ENCODE measurements around the gene FBXO31. TPM values are rescaled to one million over a fixed set of nuclear protein-coding genes. Genes with fewer than 3 reads are reported as not detected.
"Not testable (repeated sequence)": the region's sequence is repeated elsewhere in the genome, so short reads cannot be mapped to it uniquely, and the experiment has no call there.

The FBXO31 gene
- total RNA-seq, 6 donors from 2014 or later = 15.9 to 103 (median 31.4) TPM

- WGBS, 2 donors = 81 to 88% methylated on average over 5 of the region's 5 CpGs
- Histone ChIP-seq H3K27me3 (no peaks in the 10 kb centered on the region), H3K4me1 (peaks cover 42 to 55% (median 44%) of the 10 kb centered on the region in 4 donors), H3K9me3 (no peaks in the 10 kb centered on the region), H3K4me3 (no peak overlapping the region), H3K36me3 (no peaks in the 10 kb centered on the region), H3K27ac (peak overlapping the region; percentile 87 to 91 (median 90))
- DNase-seq (no peak), ATAC-seq (ENCODE audit: low FRiP score in 2 of 2) (no peak)
- TF ChIP-seq POLR2AphosphoS5 (IDR thresholded peaks at IDR 0.05) (no peak), EP300 (IDR thresholded peaks at IDR 0.05) (no peak)
These were observed 5.7 kb upstream of the FBXO31 start for GRCh38 chr16:87389245-87389644.

DNA sequence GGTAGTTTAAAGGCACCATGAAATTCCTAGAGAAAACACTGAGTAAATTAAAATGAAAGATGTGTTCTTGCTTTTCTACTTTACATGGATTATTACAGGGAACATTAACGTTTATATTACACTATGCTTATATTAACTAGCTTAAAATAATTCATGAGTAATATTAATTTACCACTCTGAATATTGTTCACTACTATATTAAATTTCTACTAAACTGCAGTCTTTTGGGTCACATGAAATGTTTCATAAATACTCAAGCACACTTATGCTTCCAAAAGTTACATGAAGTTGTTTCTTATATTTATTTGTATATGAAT is 5.2 kb upstream of the FBXO31 start:
- Histone ChIP-seq H3K27ac (peak overlapping the region; percentile 87 to 91 (median 90)), H3K4me3 (peak overlapping the region in 2 of 4 donors; percentile 8 to 29), H3K4me1 (peaks cover 37 to 51% (median 39%) of the 10 kb centered on the region in 4 donors), H3K36me3 (no peaks in the 10 kb centered on the region), H3K27me3 (no peaks in the 10 kb centered on the region), H3K9me3 (no peaks in the 10 kb centered on the region)
- TF ChIP-seq EP300 (IDR thresholded peaks at IDR 0.05) (no peak), POLR2A (IDR thresholded peaks at IDR 0.05) (no peak), POLR2AphosphoS5 (IDR thresholded peaks at IDR 0.05) (no peak)
- TF ChIP-seq, protein P1, sequence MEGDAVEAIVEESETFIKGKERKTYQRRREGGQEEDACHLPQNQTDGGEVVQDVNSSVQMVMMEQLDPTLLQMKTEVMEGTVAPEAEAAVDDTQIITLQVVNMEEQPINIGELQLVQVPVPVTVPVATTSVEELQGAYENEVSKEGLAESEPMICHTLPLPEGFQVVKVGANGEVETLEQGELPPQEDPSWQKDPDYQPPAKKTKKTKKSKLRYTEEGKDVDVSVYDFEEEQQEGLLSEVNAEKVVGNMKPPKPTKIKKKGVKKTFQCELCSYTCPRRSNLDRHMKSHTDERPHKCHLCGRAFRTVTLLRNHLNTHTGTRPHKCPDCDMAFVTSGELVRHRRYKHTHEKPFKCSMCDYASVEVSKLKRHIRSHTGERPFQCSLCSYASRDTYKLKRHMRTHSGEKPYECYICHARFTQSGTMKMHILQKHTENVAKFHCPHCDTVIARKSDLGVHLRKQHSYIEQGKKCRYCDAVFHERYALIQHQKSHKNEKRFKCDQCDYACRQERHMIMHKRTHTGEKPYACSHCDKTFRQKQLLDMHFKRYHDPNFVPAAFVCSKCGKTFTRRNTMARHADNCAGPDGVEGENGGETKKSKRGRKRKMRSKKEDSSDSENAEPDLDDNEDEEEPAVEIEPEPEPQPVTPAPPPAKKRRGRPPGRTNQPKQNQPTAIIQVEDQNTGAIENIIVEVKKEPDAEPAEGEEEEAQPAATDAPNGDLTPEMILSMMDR (IDR thresholded peaks at IDR 0.05) = no peak
- WGBS, 2 donors = 9 to 25% methylated on average over 1 of the region's 1 CpG
- DNase-seq = no peak
- ATAC-seq (ENCODE audit: low FRiP score in 2 of 2) = no peak

GRCh38 chr16:87387942-87388817 is 4.6 kb upstream of the FBXO31 start:
- Histone ChIP-seq H3K4me1 (peaks cover 32 to 46% (median 34%) of the 10 kb centered on the region in 4 donors), H3K36me3 (no peaks in the 10 kb centered on the region), H3K27ac (peak overlapping the region; percentile 87 to 91 (median 90)), H3K9me3 (no peaks in the 10 kb centered on the region), H3K4me3 (peak overlapping the region in 3 of 4 donors; percentile 8 to 29 (median 23)), H3K27me3 (no peaks in the 10 kb centered on the region)
- WGBS, 2 donors = 9% methylated on average over 15 to 18 of the region's 18 CpGs
- peak; percentile 74 to 93 for ATAC-seq (ENCODE audit: low FRiP score in 2 of 2)
- TF ChIP-seq POLR2A (IDR thresholded peaks at IDR 0.05) (peak in 3 of 4 donors; percentile 34 to 82 (median 67)), POLR2AphosphoS5 (IDR thresholded peaks at IDR 0.05) (peak; percentile 92 to 94), EP300 (IDR thresholded peaks at IDR 0.05) (peak in 3 of 4 donors; percentile 18 to 65 (median 60))
- TF ChIP-seq, protein P1 (IDR thresholded peaks at IDR 0.05) = no peak
- peak in 1 of 2 donors; percentile 96 for DNase-seq

DNA sequence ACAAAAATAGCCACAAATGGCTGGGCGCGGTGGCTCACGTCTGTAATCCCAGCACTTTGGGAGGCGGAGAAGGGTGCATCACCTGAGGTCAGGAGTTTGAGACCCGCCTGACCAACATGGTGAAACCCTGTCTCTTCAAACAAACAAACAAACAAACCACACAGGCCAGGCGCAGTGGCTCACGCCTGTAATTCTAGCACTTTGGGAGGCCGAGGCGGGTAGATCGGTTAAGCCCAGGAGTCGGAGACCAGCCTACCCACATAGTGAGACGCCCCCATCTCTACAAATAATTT is 1.2 kb upstream of the FBXO31 start:
- not testable (repeated sequence) for H3K9me3 ChIP-seq; H3K36me3 ChIP-seq; H3K27me3 ChIP-seq; ATAC-seq (ENCODE audit: low FRiP score in 2 of 2); DNase-seq
- 90 to 92% methylated on average over 12 of the region's 12 CpGs for WGBS, 2 donors
- Histone ChIP-seq H3K4me1 (peaks cover 41 to 63% (median 50%) of the 10 kb centered on the region in 4 donors), H3K27ac (peak overlapping the region; percentile 87 to 94 (median 92)), H3K4me3 (peak overlapping the region in 3 of 4 donors; percentile 83 to 90 (median 84))

- H3K36me3 ChIP-seq = no peaks in the 10 kb centered on the region
- DNase-seq (peak; percentile 38 to 93), ATAC-seq (ENCODE audit: low FRiP score in 2 of 2) (peak; percentile 4 to 64)
- H3K4me1 ChIP-seq = peaks cover 41 to 60% (median 49%) of the 10 kb centered on the region in 4 donors
- H3K4me3 ChIP-seq = peak overlapping the region; percentile 67 to 90 (median 84)
- 9 to 15% methylated on average over 34 to 56 of the region's 64 CpGs for WGBS, 2 donors
- H3K9me3 ChIP-seq = no peaks in the 10 kb centered on the region
- no peaks in the 10 kb centered on the region for H3K27me3 ChIP-seq
- no peak for TF ChIP-seq EP300 (IDR thresholded peaks at IDR 0.05)
- TF ChIP-seq POLR2AphosphoS5 (IDR thresholded peaks at IDR 0.05) = no peak
- TF ChIP-seq POLR2A (IDR thresholded peaks at IDR 0.05) = no peak
- TF ChIP-seq, protein P1 (IDR thresholded peaks at IDR 0.05) = no peak
- peak overlapping the region; percentile 87 to 94 (median 92) for H3K27ac ChIP-seq
These were observed 742 bp upstream of the FBXO31 start for GRCh38 chr16:87384162-87384874.
